Measurements from ENCODE around the gene ZNF496. TPM values are rescaled to one million over a fixed set of nuclear protein-coding genes. Genes with fewer than 3 reads are reported as not detected.

Gene ZNF496
- total and polyA plus RNA-seq, 2 of the 13 experiments (the other 11 are each of a cell fraction or from before 2014, with no cell fraction given): 14.8 to 18.6 TPM

GRCh38 chr1:247345881-247346280, 14.2 kb upstream of the ZNF496 start (continued):
- TF ChIP-seq ARID5B (CRISPR knock-in tag; IDR thresholded peaks at IDR 0.05): peak; percentile 55; the same call in 1 of the 2 replicates
- no peak for TF ChIP-seq PCBP2 (optimal IDR thresholded peaks at IDR 0.05; ENCODE audit: low read depth, low read length, poor library complexity, severe bottlenecking)
- TF ChIP-seq KLF12 (CRISPR knock-in tag; IDR thresholded peaks at IDR 0.05; ENCODE audit: borderline replicate concordance): no peak

GRCh38 chr1:247343801-247344200, 12.1 kb upstream of the ZNF496 start:
- 82% methylated on average over 1 of the region's 1 CpG for WGBS (ENCODE audit: low lambda C conversion rate)
- Histone ChIP-seq H3K9ac (ENCODE audit: insufficient read depth, low read depth, low read length) (no peak overlapping the region), H4K20me1 (ENCODE audit: insufficient read depth, low read length) (no peaks in the 10 kb centered on the region), H3K4me1 (ENCODE audit: insufficient read depth, low read length) (peaks cover 18% of the 10 kb centered on the region), H3K27me3 (ENCODE audit: control insufficient read depth in 1 of 2, insufficient read depth in 2 of 2, low read length in 2 of 2) (no peaks in the 10 kb centered on the region), H3K4me3 (replicated peaks in 1 of 3; ENCODE audit: insufficient read depth in 1 of 3, low read depth in 2 of 3, low read length in 3 of 3) (no peak overlapping the region), H3K36me3 (replicated peaks in 1 of 2; ENCODE audit: control insufficient read depth in 1 of 2, insufficient read depth in 2 of 2, low read length in 2 of 2) (peaks cover 0 to 7% of the 10 kb centered on the region in 2 experiments; a peak in 1 of 5 replicates), H3K79me2 (ENCODE audit: insufficient read depth, low read length) (no peaks in the 10 kb centered on the region), H3K27ac (ENCODE audit: extremely low read length, insufficient read depth, low read length) (no peak overlapping the region), H3K9me3 (ENCODE audit: low read length) (no peaks in the 10 kb centered on the region), H2AFZ (ENCODE audit: low read length) (no peak overlapping the region), H3K4me2 (ENCODE audit: low read depth, low read length) (no peak overlapping the region)
- DNase-seq (ENCODE audit: low spot score) (no peak), ATAC-seq (peak; percentile 43), FAIRE-seq (no peak)
- ChIA-PET CTCF (ENCODE audit: low intra/inter-chr PET ratio, low total read pairs) (no interaction called here), POLR2A (no interaction called here)
- intact Hi-C loops (cut with micrococcal nuclease; ENCODE audit: unreplicated experiment) (no loop called here), in situ Hi-C loops (cut with HindIII; ENCODE audit: extremely low pct_ligation_motif_present, low pct_unique_long_range_greater_than_20kb) (no loop called here)
- BruUV-seq (replicated peaks): no TSS peak
- TF ChIP-seq KDM2A (CRISPR knock-in tag; IDR thresholded peaks at IDR 0.05; ENCODE audit: borderline replicate concordance, low read depth) (no peak), REL (CRISPR knock-in tag; conservative IDR thresholded peaks at IDR 0.05) (no peak), ZNF235 (CRISPR knock-in tag; IDR thresholded peaks at IDR 0.05; ENCODE audit: borderline replicate concordance) (no peak), REXO4 (CRISPR knock-in tag; IDR thresholded peaks at IDR 0.05; ENCODE audit: borderline replicate concordance) (no peak), CAMTA2 (CRISPR knock-in tag; IDR thresholded peaks at IDR 0.05; ENCODE audit: borderline replicate concordance) (no peak), AKAP8 (CRISPR knock-in tag; IDR thresholded peaks at IDR 0.05) (no peak), EED (CRISPR knock-in tag; IDR thresholded peaks at IDR 0.05) (no peak), FOXA1 (IDR thresholded peaks at IDR 0.05) (no peak), FOXA1 (CRISPR knock-in tag; IDR thresholded peaks at IDR 0.05) (no peak), BCL6 (CRISPR knock-in tag; IDR thresholded peaks at IDR 0.05) (no peak), ZSCAN20 (CRISPR knock-in tag; IDR thresholded peaks at IDR 0.05; ENCODE audit: borderline replicate concordance) (no peak), ZNF260 (CRISPR knock-in tag; IDR thresholded peaks at IDR 0.05; ENCODE audit: borderline replicate concordance, low read depth) (no peak), ZNF44 (CRISPR knock-in tag; IDR thresholded peaks at IDR 0.05) (no peak), IRX3 (CRISPR knock-in tag; IDR thresholded peaks at IDR 0.05; ENCODE audit: borderline replicate concordance, low read depth) (no peak), ZNF577 (CRISPR knock-in tag; IDR thresholded peaks at IDR 0.05; ENCODE audit: borderline replicate concordance, low read depth) (no peak)
- TF ChIP-seq, protein P1, sequence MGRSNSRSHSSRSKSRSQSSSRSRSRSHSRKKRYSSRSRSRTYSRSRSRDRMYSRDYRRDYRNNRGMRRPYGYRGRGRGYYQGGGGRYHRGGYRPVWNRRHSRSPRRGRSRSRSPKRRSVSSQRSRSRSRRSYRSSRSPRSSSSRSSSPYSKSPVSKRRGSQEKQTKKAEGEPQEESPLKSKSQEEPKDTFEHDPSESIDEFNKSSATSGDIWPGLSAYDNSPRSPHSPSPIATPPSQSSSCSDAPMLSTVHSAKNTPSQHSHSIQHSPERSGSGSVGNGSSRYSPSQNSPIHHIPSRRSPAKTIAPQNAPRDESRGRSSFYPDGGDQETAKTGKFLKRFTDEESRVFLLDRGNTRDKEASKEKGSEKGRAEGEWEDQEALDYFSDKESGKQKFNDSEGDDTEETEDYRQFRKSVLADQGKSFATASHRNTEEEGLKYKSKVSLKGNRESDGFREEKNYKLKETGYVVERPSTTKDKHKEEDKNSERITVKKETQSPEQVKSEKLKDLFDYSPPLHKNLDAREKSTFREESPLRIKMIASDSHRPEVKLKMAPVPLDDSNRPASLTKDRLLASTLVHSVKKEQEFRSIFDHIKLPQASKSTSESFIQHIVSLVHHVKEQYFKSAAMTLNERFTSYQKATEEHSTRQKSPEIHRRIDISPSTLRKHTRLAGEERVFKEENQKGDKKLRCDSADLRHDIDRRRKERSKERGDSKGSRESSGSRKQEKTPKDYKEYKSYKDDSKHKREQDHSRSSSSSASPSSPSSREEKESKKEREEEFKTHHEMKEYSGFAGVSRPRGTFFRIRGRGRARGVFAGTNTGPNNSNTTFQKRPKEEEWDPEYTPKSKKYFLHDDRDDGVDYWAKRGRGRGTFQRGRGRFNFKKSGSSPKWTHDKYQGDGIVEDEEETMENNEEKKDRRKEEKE (IDR thresholded peaks at IDR 0.05): no peak
